HepG2 (cell line): ENCODE results near the gene SLC25A51. TPM values are rescaled to one million over a fixed set of nuclear protein-coding genes. Genes with fewer than 3 reads are reported as not detected.
A peak's percentile ranks its signal among the peaks of the same experiment; 100 is the strongest.

Experiments
- ARHGAP35 ChIP-seq: sonication (generic); formaldehyde crosslinking; IDR thresholded peaks from 2 replicates; pipeline ENCODE4 v1.9.0; 2022; ENCODE audit warnings: mild to moderate bottlenecking, inconsistent platforms, moderate library complexity, missing genetic modification reagents, borderline replicate concordance
- ATF7 ChIP-seq, 2 experiments: fragments of 450-650 bp in 1 of 2; sonication (generic) in 1 of 2; formaldehyde crosslinking in 1 of 2; IDR thresholded peaks; 2 replicates each; pipeline versions ENCODE4 v1.4.0 to v1.6.1; 2016 to 2020; ENCODE audit warnings: antibody characterized with exemption in 1 of 2, mild to moderate bottlenecking in 1 of 2, missing genetic modification reagents in 1 of 2
- FOXK2 ChIP-seq: fragments of 450-650 bp; IDR thresholded peaks from 2 replicates; pipeline ENCODE4 v1.6.1; 2016
- GFI1 ChIP-seq: sonication (generic); formaldehyde crosslinking; IDR thresholded peaks from 2 replicates; pipeline ENCODE4 v1.5.0; 2020; ENCODE audit warnings: missing genetic modification reagents, mild to moderate bottlenecking, borderline replicate concordance
- HNRNPH1 ChIP-seq: fragments of 200-400 bp; formaldehyde crosslinking; optimal IDR thresholded peaks from 2 replicates; pipeline ENCODE3; 2017; ENCODE audit warnings: mild to moderate bottlenecking, low read depth, low read length
- HOXD1 ChIP-seq: sonication (generic); formaldehyde crosslinking; IDR thresholded peaks from 2 replicates; pipeline ENCODE4 v1.5.0; 2020; ENCODE audit warnings: missing genetic modification reagents
- JUN ChIP-seq: sonication (generic); formaldehyde crosslinking; IDR thresholded peaks from 2 replicates; pipeline ENCODE4 v1.4.0; 2020; ENCODE audit warnings: mild to moderate bottlenecking, missing genetic modification reagents
- NONO ChIP-seq, 2 experiments: fragments of 450-650 bp in 1 of 2; sonication (generic) in 1 of 2; formaldehyde crosslinking in 1 of 2; IDR thresholded peaks in 1 of 2; conservative IDR thresholded peaks in 1 of 2; 2 replicates each; pipeline versions ENCODE4 v1.6.1 to v1.8.0; 2017 to 2022; ENCODE audit warnings: mild to moderate bottlenecking in 1 of 2, missing genetic modification reagents in 1 of 2, moderate library complexity in 1 of 2
- NR2F2 ChIP-seq: IDR thresholded peaks from 2 replicates; pipeline ENCODE4 v1.6.1; 2012; ENCODE audit warnings: low read depth, inconsistent platforms, borderline replicate concordance
- PITX1 ChIP-seq: sonication (generic); formaldehyde crosslinking; IDR thresholded peaks from 2 replicates; pipeline ENCODE4 v1.5.1; 2020; ENCODE audit warnings: mild to moderate bottlenecking, missing genetic modification reagents
- SAP130 ChIP-seq: IDR thresholded peaks from 2 replicates; pipeline ENCODE4 v1.6.1; 2016; ENCODE audit warnings: low read depth
- SNAPC2 ChIP-seq: sonication (generic); formaldehyde crosslinking; IDR thresholded peaks from 2 replicates; pipeline ENCODE4 v1.8.1; 2022; ENCODE audit warnings: mild to moderate bottlenecking, missing genetic modification reagents
- TARDBP ChIP-seq: sonication (generic); formaldehyde crosslinking; IDR thresholded peaks from 2 replicates; pipeline ENCODE4 v1.8.0; 2022; ENCODE audit warnings: mild to moderate bottlenecking, missing genetic modification reagents
- TBL1XR1 ChIP-seq: fragments of 150-350 bp; IDR thresholded peaks from 2 replicates; pipeline ENCODE4 v1.6.1; 2014; ENCODE audit warnings: borderline replicate concordance, low read length; ENCODE audit not compliant: partially characterized antibody
- TBX3 ChIP-seq: fragments of 450-650 bp; IDR thresholded peaks from 2 replicates; pipeline ENCODE4 v1.6.1; 2017; ENCODE audit warnings: antibody characterized with exemption, mild to moderate bottlenecking, inconsistent platforms, borderline replicate concordance
- YEATS4 ChIP-seq: sonication (generic); formaldehyde crosslinking; IDR thresholded peaks from 2 replicates; pipeline ENCODE4 v1.4.0; 2020; ENCODE audit warnings: missing genetic modification reagents, borderline replicate concordance
- YY1 ChIP-seq: IDR thresholded peaks from 2 replicates; pipeline ENCODE4 v1.6.1; 2011; ENCODE audit warnings: low read length, low read depth, moderate library complexity, mild to moderate bottlenecking; ENCODE audit not compliant: insufficient read depth, insufficient replicate concordance
- ZEB1 ChIP-seq: IDR thresholded peaks from 2 replicates; pipeline ENCODE4 v1.6.1; 2012; ENCODE audit warnings: mild to moderate bottlenecking, low read depth, inconsistent platforms; ENCODE audit not compliant: insufficient replicate concordance
- ZNF264 ChIP-seq: sonication (generic); formaldehyde crosslinking; IDR thresholded peaks from 2 replicates; pipeline ENCODE4 v1.4.0; 2020; ENCODE audit warnings: missing genetic modification reagents
- ZNF296 ChIP-seq: sonication (generic); formaldehyde crosslinking; conservative IDR thresholded peaks from 2 replicates; pipeline ENCODE4 v1.5.0; 2020; ENCODE audit warnings: mild to moderate bottlenecking, missing genetic modification reagents
- ZNF780A ChIP-seq: sonication (generic); formaldehyde crosslinking; IDR thresholded peaks from 2 replicates; pipeline ENCODE4 v1.8.0; 2022; ENCODE audit warnings: mild to moderate bottlenecking, missing genetic modification reagents, moderate library complexity
- ZSCAN9 ChIP-seq: IDR thresholded peaks from 2 replicates; pipeline ENCODE4 v1.6.1; 2016; ENCODE audit warnings: borderline replicate concordance
- polyA plus RNA-seq, 8 experiments: library from polyadenylated mRNA; depleted of rRNA in 3 of 8; stranded (reverse) in 7 of 8; unstranded in 1 of 8; fragments of >200 nt; fragmentation: Illumina TruSeq in 4 of 8; extraction: Trizol in 4 of 8; gene quantifications; 2 replicates each; pipeline versions ENCODE4 v1.2.1 to v1.2.3, GENCODE V29; 2011 to 2016; ENCODE audit warnings: low read depth in 4 of 8, missing spikeins in 1 of 8, mixed read lengths in 1 of 8; ENCODE audit not compliant: insufficient read depth in 1 of 8
- total RNA-seq, 5 experiments: library from RNA; depleted of rRNA; stranded (reverse); fragments of >200 nt; fragmentation: Illumina TruSeq; extraction: Trizol; gene quantifications; 2 replicates each; pipeline ENCODE4 v1.2.3, GENCODE V29; 2016; ENCODE audit warnings: low read depth in 1 of 5
- TF ChIP-seq, protein P1 (sequence below): sonication (generic); formaldehyde crosslinking; IDR thresholded peaks from 2 replicates; pipeline ENCODE4 v1.5.1; 2020; ENCODE audit warnings: missing genetic modification reagents, mild to moderate bottlenecking, borderline replicate concordance
- TF ChIP-seq, protein P2 (sequence below): sonication (generic); formaldehyde crosslinking; IDR thresholded peaks from 2 replicates; pipeline ENCODE4 v1.9.0; 2022; ENCODE audit warnings: low read depth, missing genetic modification reagents
- TF ChIP-seq, protein P3 (sequence below): sonication (generic); formaldehyde crosslinking; IDR thresholded peaks from 2 replicates; pipeline ENCODE4 v1.5.1; 2020; ENCODE audit warnings: missing genetic modification reagents, mild to moderate bottlenecking, borderline replicate concordance

SLC25A51 gene
- total and polyA plus RNA-seq, 2 of the 13 experiments (the other 11 are each of a cell fraction or from before 2014, with no cell fraction given): 14.6 to 37.7 TPM

DNA sequence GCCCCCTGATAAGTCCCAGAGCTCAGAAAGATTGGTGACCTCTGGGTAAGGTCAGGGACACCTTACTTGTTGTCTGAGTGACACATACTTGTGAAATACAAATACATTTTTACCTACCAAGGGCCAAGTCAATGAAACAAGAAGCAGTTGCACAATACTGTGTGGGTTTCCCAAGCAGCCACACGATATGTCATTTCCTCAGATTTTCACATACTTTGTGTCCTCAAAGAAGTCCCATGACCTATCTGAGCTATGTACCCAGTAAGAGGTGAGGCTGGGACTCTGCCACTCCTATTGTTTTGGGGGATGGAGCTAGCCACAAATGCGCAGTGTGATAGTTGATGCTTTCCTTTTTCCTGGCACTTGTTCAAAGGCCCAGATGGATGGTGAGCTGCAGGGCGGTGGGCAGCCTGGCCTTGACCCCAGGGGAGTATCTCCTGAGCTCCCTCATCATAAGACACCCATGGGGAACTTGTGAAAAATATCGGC, 4.8 kb upstream of the SLC25A51 start (continued):
- TF ChIP-seq ZSCAN9 (CRISPR knock-in tag) (0 out of 2 replicates have a peak, but pooled peaks have one; percentile 51), NONO (IDR thresholded peaks at IDR 0.05) (no peak), NONO (CRISPR knock-in tag; conservative IDR thresholded peaks at IDR 0.05) (peak; percentile 48; the same call in 1 of the 2 replicates), HOXD1 (CRISPR knock-in tag) (no peak), ARHGAP35 (CRISPR knock-in tag) (no peak), ZNF296 (CRISPR knock-in tag) (no peak), SAP130 (CRISPR knock-in tag) (peak; percentile 48), TARDBP (peak; percentile 48; the same call in 1 of the 2 replicates), PITX1 (no peak), ZNF780A (CRISPR knock-in tag) (0 out of 2 replicates have a peak, but pooled peaks have one; percentile 35), HNRNPH1 (no peak), GFI1 (CRISPR knock-in tag) (peak; percentile 73), YEATS4 (CRISPR knock-in tag) (no peak), TBX3 (peak; percentile 82), FOXK2 (no peak), NR2F2 (peak; percentile 88), ATF7 (IDR thresholded peaks at IDR 0.05) (0 out of 2 replicates have a peak, but pooled peaks have one; percentile 22), ATF7 (CRISPR knock-in tag; IDR thresholded peaks at IDR 0.05) (no peak), ZEB1 (no peak), TBL1XR1 (peak; percentile 57), SNAPC2 (CRISPR knock-in tag) (no peak), YY1 (no peak), JUN (CRISPR knock-in tag) (0 out of 2 replicates have a peak, but pooled peaks have one; percentile 18), ZNF264 (CRISPR knock-in tag) (0 out of 2 replicates have a peak, but pooled peaks have one; percentile 29)
- TF ChIP-seq, protein P1, sequence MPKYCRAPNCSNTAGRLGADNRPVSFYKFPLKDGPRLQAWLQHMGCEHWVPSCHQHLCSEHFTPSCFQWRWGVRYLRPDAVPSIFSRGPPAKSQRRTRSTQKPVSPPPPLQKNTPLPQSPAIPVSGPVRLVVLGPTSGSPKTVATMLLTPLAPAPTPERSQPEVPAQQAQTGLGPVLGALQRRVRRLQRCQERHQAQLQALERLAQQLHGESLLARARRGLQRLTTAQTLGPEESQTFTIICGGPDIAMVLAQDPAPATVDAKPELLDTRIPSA (CRISPR knock-in tag): no peak
- TF ChIP-seq, protein P2, sequence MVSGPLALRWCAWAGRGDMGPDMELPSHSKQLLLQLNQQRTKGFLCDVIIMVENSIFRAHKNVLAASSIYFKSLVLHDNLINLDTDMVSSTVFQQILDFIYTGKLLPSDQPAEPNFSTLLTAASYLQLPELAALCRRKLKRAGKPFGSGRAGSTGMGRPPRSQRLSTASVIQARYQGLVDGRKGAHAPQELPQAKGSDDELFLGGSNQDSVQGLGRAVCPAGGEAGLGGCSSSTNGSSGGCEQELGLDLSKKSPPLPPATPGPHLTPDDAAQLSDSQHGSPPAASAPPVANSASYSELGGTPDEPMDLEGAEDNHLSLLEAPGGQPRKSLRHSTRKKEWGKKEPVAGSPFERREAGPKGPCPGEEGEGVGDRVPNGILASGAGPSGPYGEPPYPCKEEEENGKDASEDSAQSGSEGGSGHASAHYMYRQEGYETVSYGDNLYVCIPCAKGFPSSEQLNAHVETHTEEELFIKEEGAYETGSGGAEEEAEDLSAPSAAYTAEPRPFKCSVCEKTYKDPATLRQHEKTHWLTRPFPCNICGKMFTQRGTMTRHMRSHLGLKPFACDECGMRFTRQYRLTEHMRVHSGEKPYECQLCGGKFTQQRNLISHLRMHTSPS: 0 out of 2 replicates have a peak, but pooled peaks have one; percentile 34
- TF ChIP-seq, protein P3, sequence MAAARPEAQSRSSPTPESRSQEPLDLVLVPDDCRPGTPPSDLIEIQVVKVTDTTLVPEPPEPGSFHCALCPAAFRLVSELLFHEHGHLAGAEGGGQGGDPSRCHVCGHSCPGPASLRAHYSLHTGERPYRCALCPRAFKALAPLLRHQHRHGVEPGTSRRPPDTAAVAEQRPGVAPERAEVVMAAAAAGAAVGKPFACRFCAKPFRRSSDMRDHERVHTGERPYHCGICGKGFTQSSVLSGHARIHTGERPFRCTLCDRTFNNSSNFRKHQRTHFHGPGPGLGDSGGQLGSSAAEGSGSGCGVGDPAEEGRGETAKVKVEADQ (CRISPR knock-in tag): 0 out of 2 replicates have a peak, but pooled peaks have one; percentile 38
